Transverse colon (tissue), 4 donors: ENCODE data around the gene FXYD5. TPM values are rescaled to one million over a fixed set of nuclear protein-coding genes. Genes with fewer than 3 reads are reported as not detected.

Experiments used
- DNase-seq: peaks from one replicate; pipeline ENCODE4 v3.0.0-alpha.2; 2019
- H3K27ac ChIP-seq, 4 donors: fragments of 200-600 bp; sonication (generic); 2 replicates each; pipeline ENCODE4 v1.5.1; 2016 to 2018; ENCODE audit warnings: inconsistent platforms in 4 of 4
- H3K27me3 ChIP-seq: fragments of 200-600 bp; sonication (generic); 2 replicates; pipeline ENCODE4 v1.5.1; 2017; ENCODE audit warnings: inconsistent platforms
- H3K36me3 ChIP-seq, 4 donors: fragments of 200-600 bp; sonication (generic); 2 replicates each; pipeline ENCODE4 v1.5.1; 2017 to 2019; ENCODE audit warnings: inconsistent platforms in 4 of 4
- H3K4me1 ChIP-seq, 4 donors: fragments of 200-600 bp; sonication (generic); 2 replicates each; pipeline ENCODE4 v1.5.1; 2017 to 2020; ENCODE audit warnings: inconsistent platforms in 4 of 4
- H3K4me3 ChIP-seq, 4 donors: fragments of 200-600 bp; sonication (generic); 1 replicate in 1 of 4; 2 replicates in 3 of 4; pipeline versions ENCODE4 v1.5.1 to v1.6.1; 2017 to 2019; ENCODE audit warnings: inconsistent platforms in 4 of 4
- H3K9me3 ChIP-seq, 2 donors: fragments of 200-600 bp; sonication (generic); 2 replicates each; pipeline ENCODE4 v1.5.1; 2017 to 2019; ENCODE audit warnings: inconsistent platforms in 2 of 2
- CTCF ChIP-seq, 5 experiments: fragments of 200-600 bp in 3 of 5; fragments of 450-650 bp in 2 of 5; sonication (generic) in 3 of 5; IDR thresholded peaks; 1 replicate in 2 of 5; 2 replicates in 3 of 5; pipeline ENCODE4 v1.5.1; 2016 to 2017; ENCODE audit warnings: antibody characterized with exemption in 5 of 5, inconsistent platforms in 3 of 5, mild to moderate bottlenecking in 2 of 5, moderate library complexity in 1 of 5
- EP300 ChIP-seq: sonication (generic); formaldehyde crosslinking; IDR thresholded peaks from one replicate; pipeline ENCODE4 v1.6.1; 2017; ENCODE audit warnings: antibody characterized with exemption, low read depth
- POLR2A ChIP-seq: fragments of 450-650 bp; IDR thresholded peaks from one replicate; pipeline ENCODE4 v1.6.1; 2016; ENCODE audit warnings: antibody characterized with exemption, mild to moderate bottlenecking, moderate library complexity
- POLR2AphosphoS5 ChIP-seq, 3 donors: sonication (generic); formaldehyde crosslinking; IDR thresholded peaks; one replicate each; pipeline ENCODE4 v1.6.1; 2016; ENCODE audit warnings: antibody characterized with exemption in 3 of 3
- WGBS, 2 donors: methylation state at CpG; one replicate each; pipeline ENCODE4 v1.1.5; 2018; ENCODE audit warnings: low coverage in 1 of 2; 5-methylcytosine and 5-hydroxymethylcytosine counted together
- in situ Hi-C, 4 donors: fragments of 200-750 bp; cut with MboI; loops; one replicate each; pipeline versions ENCODE4 v1.15.0 to v1.15.1; 2017; ENCODE audit warnings: low sequenced_read_pairs in 3 of 4, low pct_ligation_motif_present in 1 of 4, low pct_unique_long_range_greater_than_20kb in 1 of 4
- intact Hi-C: fragments of 100-400 bp; cut with DNase I; formaldehyde crosslinking; loops from one replicate; pipeline ENCODE4 v1.15.1; 2023; ENCODE audit warnings: low total_unique reads
- total RNA-seq, 4 donors: library from RNA; depleted of rRNA; stranded (reverse); fragments of >200 nt; gene quantifications; one replicate each; pipeline ENCODE4 v1.1.0, GENCODE V29; 2016

Gene FXYD5
- total RNA-seq, result 10 to 100 TPM in 2 of 4 donors, 1 to 10 TPM in 2; 2.0 to 57.2 (median 15.1) TPM

GRCh38 chr19:35154525-35155406 lies at the start of gene FXYD5:
Gene FXYD5 (plus strand): TSS chr19:35154735. CDS start chr19:35155551, 816 bp downstream.
- intact Hi-C loops, result no loop called here

GRCh38 chr19:35105047-35105410 lies 49.5 kb upstream of the FXYD5 start:
- TF ChIP-seq EP300 (no peak), POLR2AphosphoS5 (IDR thresholded peaks at IDR 0.05) (no peak), CTCF (IDR thresholded peaks at IDR 0.05) (no peak), POLR2A (no peak)

More at GRCh38 chr19:35154525-35155406, at the start of gene FXYD5:
- Histone ChIP-seq H3K27ac (peak within 1 kb of the TSS; percentile 71 to 83 (median 78)), H3K4me1 (peaks cover 7 to 26% (median 18%) of the 10 kb centered on the region in 4 donors), H3K27me3 (peaks cover 61% of the 10 kb centered on the region), H3K9me3 (no peaks in the 10 kb centered on the region), H3K36me3 (peaks cover 0 to 6% (median 0%) of the 10 kb centered on the region in 4 donors), H3K4me3 (peak within 1 kb of the TSS; percentile 38 to 68 (median 48))
- DNase-seq, result peak; percentile 77
- in situ Hi-C loops, result no loop called here
- no peak for TF ChIP-seq EP300
- peak; percentile 37 for TF ChIP-seq POLR2A
- peak in 2 of 3 donors; percentile 15 to 35 for TF ChIP-seq POLR2AphosphoS5 (IDR thresholded peaks at IDR 0.05)
- TF ChIP-seq CTCF (IDR thresholded peaks at IDR 0.05), result peak in 1 of 5 experiments; percentile 11
- 0 to 1% methylated on average over 1 to 37 of the region's 49 CpGs for WGBS, 2 donors

GRCh38 chr19:35105411-35106290 lies 48.9 kb upstream of the FXYD5 start:
- H3K4me1 ChIP-seq, result peaks cover 0 to 18% (median 5%) of the 10 kb centered on the region in 4 donors
- intact Hi-C loops, result no loop called here
- no peaks in the 10 kb centered on the region for H3K27me3 ChIP-seq
- WGBS, 2 donors, result 86 to 92% methylated on average over 26 to 30 of the region's 30 CpGs
- no peaks in the 10 kb centered on the region for H3K36me3 ChIP-seq
- in situ Hi-C loops, result no loop called here
- TF ChIP-seq POLR2AphosphoS5 (IDR thresholded peaks at IDR 0.05) (no peak), EP300 (no peak), CTCF (IDR thresholded peaks at IDR 0.05) (no peak), POLR2A (no peak)
- no peaks in the 10 kb centered on the region for H3K9me3 ChIP-seq
- no peak for DNase-seq
- no peak overlapping the region for H3K4me3 ChIP-seq
- peak overlapping the region in 2 of 4 donors; percentile 2 to 17 for H3K27ac ChIP-seq

More at GRCh38 chr19:35105047-35105410, 49.5 kb upstream of the FXYD5 start:
- Histone ChIP-seq H3K27ac (no peak overlapping the region), H3K9me3 (no peaks in the 10 kb centered on the region), H3K4me3 (no peak overlapping the region), H3K36me3 (no peaks in the 10 kb centered on the region), H3K27me3 (no peaks in the 10 kb centered on the region), H3K4me1 (peaks cover 0 to 17% (median 5%) of the 10 kb centered on the region in 4 donors)
- DNase-seq, result no peak
- WGBS, 2 donors, result 93 to 100% methylated on average over 1 to 6 of the region's 6 CpGs
- intact Hi-C loops, result no loop called here
- in situ Hi-C loops, result no loop called here

- Histone ChIP-seq H3K9me3 (no peaks in the 10 kb centered on the region), H3K27ac (peak overlapping the region in 2 of 4 donors; percentile 2 to 17), H3K27me3 (no peaks in the 10 kb centered on the region), H3K36me3 (no peaks in the 10 kb centered on the region), H3K4me3 (no peak overlapping the region), H3K4me1 (peaks cover 0 to 18% (median 5%) of the 10 kb centered on the region in 4 donors)
- intact Hi-C loops, result no loop called here
- 96% methylated on average over 9 of the region's 9 CpGs; no CpG with 5 or more reads in 1 of the 2 donors for WGBS, 2 donors
- DNase-seq, result no peak
- TF ChIP-seq POLR2AphosphoS5 (IDR thresholded peaks at IDR 0.05) (no peak), EP300 (no peak), POLR2A (no peak), CTCF (IDR thresholded peaks at IDR 0.05) (no peak)
- in situ Hi-C loops, result no loop called here
These were observed 48.3 kb upstream of the FXYD5 start for GRCh38 chr19:35106291-35106583.
